Transverse colon (tissue), 4 donors: ENCODE results near the gene TM2D1.
"Not testable (repeated sequence)": the region's sequence is repeated elsewhere in the genome, so short reads cannot be mapped to it uniquely, and the experiment has no call there.

Experiments used
- EP300 ChIP-seq: sonication (generic); formaldehyde crosslinking; IDR thresholded peaks from one replicate; pipeline ENCODE4 v1.6.1; 2017; ENCODE audit warnings: antibody characterized with exemption, low read depth
- POLR2AphosphoS5 ChIP-seq, 3 donors: sonication (generic); formaldehyde crosslinking; IDR thresholded peaks; one replicate each; pipeline ENCODE4 v1.6.1; 2016; ENCODE audit warnings: antibody characterized with exemption in 3 of 3
- TF ChIP-seq, protein P1 (sequence below), 5 experiments: fragments of 200-600 bp in 3 of 5; fragments of 450-650 bp in 2 of 5; sonication (generic) in 3 of 5; IDR thresholded peaks; 1 replicate in 2 of 5; 2 replicates in 3 of 5; pipeline ENCODE4 v1.5.1; 2016 to 2017; ENCODE audit warnings: antibody characterized with exemption in 5 of 5, inconsistent platforms in 3 of 5, mild to moderate bottlenecking in 2 of 5, moderate library complexity in 1 of 5

DNA sequence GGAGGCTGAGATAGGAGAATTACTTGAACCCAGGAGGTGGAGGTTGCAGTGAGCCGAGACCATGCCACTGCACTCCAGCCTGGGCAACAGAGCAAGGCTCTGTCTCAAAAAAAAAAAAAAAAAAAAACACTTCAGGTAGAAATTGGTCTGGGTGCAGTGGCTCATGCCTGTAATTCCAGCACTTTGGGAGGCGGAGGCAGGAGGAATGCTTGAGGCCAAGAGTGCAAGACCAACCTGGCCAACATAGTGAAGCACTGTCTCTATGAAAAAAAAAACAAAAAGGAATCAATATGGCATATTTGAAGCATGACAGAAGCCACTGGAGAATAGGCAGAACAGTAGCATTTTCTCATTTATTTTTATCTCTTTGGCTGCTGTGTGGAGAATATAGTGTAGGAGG, 48.1 kb downstream of the TM2D1 start:
- not testable (repeated sequence) for TF ChIP-seq POLR2AphosphoS5 (IDR thresholded peaks at IDR 0.05); EP300
- TF ChIP-seq, protein P1, sequence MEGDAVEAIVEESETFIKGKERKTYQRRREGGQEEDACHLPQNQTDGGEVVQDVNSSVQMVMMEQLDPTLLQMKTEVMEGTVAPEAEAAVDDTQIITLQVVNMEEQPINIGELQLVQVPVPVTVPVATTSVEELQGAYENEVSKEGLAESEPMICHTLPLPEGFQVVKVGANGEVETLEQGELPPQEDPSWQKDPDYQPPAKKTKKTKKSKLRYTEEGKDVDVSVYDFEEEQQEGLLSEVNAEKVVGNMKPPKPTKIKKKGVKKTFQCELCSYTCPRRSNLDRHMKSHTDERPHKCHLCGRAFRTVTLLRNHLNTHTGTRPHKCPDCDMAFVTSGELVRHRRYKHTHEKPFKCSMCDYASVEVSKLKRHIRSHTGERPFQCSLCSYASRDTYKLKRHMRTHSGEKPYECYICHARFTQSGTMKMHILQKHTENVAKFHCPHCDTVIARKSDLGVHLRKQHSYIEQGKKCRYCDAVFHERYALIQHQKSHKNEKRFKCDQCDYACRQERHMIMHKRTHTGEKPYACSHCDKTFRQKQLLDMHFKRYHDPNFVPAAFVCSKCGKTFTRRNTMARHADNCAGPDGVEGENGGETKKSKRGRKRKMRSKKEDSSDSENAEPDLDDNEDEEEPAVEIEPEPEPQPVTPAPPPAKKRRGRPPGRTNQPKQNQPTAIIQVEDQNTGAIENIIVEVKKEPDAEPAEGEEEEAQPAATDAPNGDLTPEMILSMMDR (IDR thresholded peaks at IDR 0.05) = not testable (repeated sequence)
